HG03565 (cell line): ENCODE data around the gene SPCS1.
"Not testable (repeated sequence)": the region's sequence is repeated elsewhere in the genome, so short reads cannot be mapped to it uniquely, and the experiment has no call there.

Experiments
- ATAC-seq: cut with Tn5 transposase; IDR thresholded peaks from one replicate; pipeline ENCODE4 v1.9.1; 2021; ENCODE audit warnings: mild to moderate bottlenecking, moderate library complexity; ENCODE audit not compliant: unreplicated experiment

SPCS1 gene

GRCh38 chr3:52705688-52706686 is at the start of gene SPCS1, which contains the start of gene GLT8D1:
TSS of gene SPCS1 (plus strand) at chr3:52706106. CDS start at chr3:52706247, 141 bp downstream.
TSS of gene GLT8D1 (minus strand) at chr3:52705791. CDS start at chr3:52700460, 5,331 bp downstream.
- peak; percentile 55 for ATAC-seq

- ATAC-seq, result no peak
These were observed 45.9 kb upstream of the SPCS1 start for GRCh38 chr3:52660046-52660445.

GRCh38 chr3:52663098-52663497 is 42.8 kb upstream of the SPCS1 start:
- no peak for ATAC-seq

- ATAC-seq, result peak; percentile 62
These were observed 35.0 kb upstream of the SPCS1 start for GRCh38 chr3:52670621-52671521.

- no peak for ATAC-seq
These were observed 34.2 kb upstream of the SPCS1 start for GRCh38 chr3:52671676-52672075.

GRCh38 chr3:52676201-52676600 is 29.7 kb upstream of the SPCS1 start:
- not testable (repeated sequence) for ATAC-seq

- ATAC-seq, result no peak
These were observed 27.4 kb upstream of the SPCS1 start for GRCh38 chr3:52678265-52679198.

- no peak for ATAC-seq
These were observed 26.7 kb upstream of the SPCS1 start for GRCh38 chr3:52679199-52679538.

GRCh38 chr3:52679811-52680210 is 26.1 kb upstream of the SPCS1 start:
- no peak for ATAC-seq

GRCh38 chr3:52681596-52681995 is 24.3 kb upstream of the SPCS1 start:
- no peak for ATAC-seq

- ATAC-seq, result no peak
These were observed 23.9 kb upstream of the SPCS1 start for GRCh38 chr3:52682016-52682415.

GRCh38 chr3:52683611-52684010 is 22.3 kb upstream of the SPCS1 start:
- no peak for ATAC-seq

GRCh38 chr3:52684184-52684583 is 21.7 kb upstream of the SPCS1 start:
- ATAC-seq, result no peak

GRCh38 chr3:52685285-52685708 is 20.6 kb upstream of the SPCS1 start:
- peak; percentile 54 for ATAC-seq

- peak; percentile 74 for ATAC-seq
These were observed 19.9 kb upstream of the SPCS1 start, which contains the start of the genes GNL3 and PBRM1 for GRCh38 chr3:52685709-52686691. TSS of gene GNL3 (plus strand) at chr3:52686032. CDS start at chr3:52686093, 61 bp downstream. TSS of gene PBRM1 (minus strand) at chr3:52685913.

- no peak for ATAC-seq
These were observed 17.6 kb upstream of the SPCS1 start for GRCh38 chr3:52688266-52688665.

GRCh38 chr3:52689151-52689550 is 16.8 kb upstream of the SPCS1 start:
- no peak for ATAC-seq

GRCh38 chr3:52690560-52690959 is 15.3 kb upstream of the SPCS1 start:
- ATAC-seq, result no peak

- ATAC-seq, result no peak
These were observed 12.8 kb upstream of the SPCS1 start for GRCh38 chr3:52693071-52693470.
